Mucosa of descending colon (tissue), 3 donors: Measurements from ENCODE around the gene IL5. TPM values are rescaled to one million over a fixed set of nuclear protein-coding genes. Genes with fewer than 3 reads are reported as not detected.

ENCODE experiments used
- ATAC-seq: fragments of 200-7000 bp; cut with Tn5 transposase; one replicate; pipeline ENCODE4 v1.9.1; 2020; ENCODE audit warnings: mild to moderate bottlenecking, moderate library complexity
- DNase-seq, 3 donors: peaks; one replicate each; pipeline ENCODE4 v3.0.0-alpha.2; 2020
- H3K36me3 ChIP-seq: fragments of 200-600 bp; one replicate; pipeline ENCODE4 v1.8.0; 2021; ENCODE audit warnings: low read depth, mild to moderate bottlenecking
- H3K4me1 ChIP-seq: fragments of 200-600 bp; one replicate; pipeline ENCODE4 v1.8.0; 2021; ENCODE audit warnings: low read depth, mild to moderate bottlenecking
- H3K4me3 ChIP-seq: fragments of 200-600 bp; one replicate; pipeline ENCODE4 v1.8.0; 2021; ENCODE audit warnings: mild to moderate bottlenecking
- H3K9me3 ChIP-seq: fragments of 200-600 bp; one replicate; pipeline ENCODE4 v1.8.0; 2021; ENCODE audit warnings: mild to moderate bottlenecking
- intact Hi-C, 2 donors: fragments of 100-400 bp; cut with DNase I in 1 of 2; cut with micrococcal nuclease in 1 of 2; formaldehyde crosslinking; loops; one replicate each; pipeline versions ENCODE4 v1.11.0 to v1.11.1; 2022; cut with DNase I, micrococcal nuclease
- total RNA-seq, 3 donors: library from RNA; stranded (reverse); fragmentation: NEBNext Ultra II Directional in 2 of 3; extraction: Animal tissue kit (Norgen Biotek cat#: 25700) in 2 of 3; gene quantifications; one replicate each; pipeline versions ENCODE4 v1.2.1 to v1.2.4, GENCODE V29; 2021 to 2023
- TF ChIP-seq, protein P1 (sequence below): fragments of 200-600 bp; IDR thresholded peaks from one replicate; pipeline ENCODE4 v1.8.0; 2022; ENCODE audit warnings: antibody characterized with exemption, mild to moderate bottlenecking
- donor health status: DM: no; HTN: no; CAD: no; lungs with moderate emphysema.
- donor health status: DM: no; HTN: no; CAD: no.
- donor health status: DM: no; HTN: yes; CAD: no.

The IL5 gene
- total RNA-seq, 3 donors from 2014 or later: not detected

DNA sequence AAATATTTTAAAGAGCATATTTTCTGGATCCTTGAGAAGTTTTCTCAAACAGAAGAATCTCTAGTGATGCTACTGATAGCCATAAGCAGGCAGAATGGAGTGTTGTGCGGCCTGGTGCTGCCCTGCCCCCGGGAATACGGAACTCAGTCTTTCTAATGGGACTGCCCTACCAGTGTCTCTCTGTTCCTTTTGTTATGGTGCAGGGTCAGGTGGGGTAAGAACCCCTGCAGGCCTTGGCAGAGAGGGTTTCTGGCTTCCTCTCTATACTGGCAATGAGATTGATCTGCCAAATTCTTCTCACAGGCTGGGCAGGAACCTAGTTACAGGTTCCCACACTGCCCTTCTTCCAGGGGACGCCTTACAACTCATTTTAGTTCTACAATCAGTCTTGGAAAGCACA is 2.6 kb downstream of the IL5 start:
- Histone ChIP-seq H3K4me1 (no peaks in the 10 kb centered on the region), H3K36me3 (no peaks in the 10 kb centered on the region), H3K9me3 (no peaks in the 10 kb centered on the region), H3K4me3 (no peak overlapping the region)
- TF ChIP-seq, protein P1, sequence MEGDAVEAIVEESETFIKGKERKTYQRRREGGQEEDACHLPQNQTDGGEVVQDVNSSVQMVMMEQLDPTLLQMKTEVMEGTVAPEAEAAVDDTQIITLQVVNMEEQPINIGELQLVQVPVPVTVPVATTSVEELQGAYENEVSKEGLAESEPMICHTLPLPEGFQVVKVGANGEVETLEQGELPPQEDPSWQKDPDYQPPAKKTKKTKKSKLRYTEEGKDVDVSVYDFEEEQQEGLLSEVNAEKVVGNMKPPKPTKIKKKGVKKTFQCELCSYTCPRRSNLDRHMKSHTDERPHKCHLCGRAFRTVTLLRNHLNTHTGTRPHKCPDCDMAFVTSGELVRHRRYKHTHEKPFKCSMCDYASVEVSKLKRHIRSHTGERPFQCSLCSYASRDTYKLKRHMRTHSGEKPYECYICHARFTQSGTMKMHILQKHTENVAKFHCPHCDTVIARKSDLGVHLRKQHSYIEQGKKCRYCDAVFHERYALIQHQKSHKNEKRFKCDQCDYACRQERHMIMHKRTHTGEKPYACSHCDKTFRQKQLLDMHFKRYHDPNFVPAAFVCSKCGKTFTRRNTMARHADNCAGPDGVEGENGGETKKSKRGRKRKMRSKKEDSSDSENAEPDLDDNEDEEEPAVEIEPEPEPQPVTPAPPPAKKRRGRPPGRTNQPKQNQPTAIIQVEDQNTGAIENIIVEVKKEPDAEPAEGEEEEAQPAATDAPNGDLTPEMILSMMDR: no peak
- DNase-seq (no peak), ATAC-seq (no peak)
- intact Hi-C loops: no loop called here

DNA sequence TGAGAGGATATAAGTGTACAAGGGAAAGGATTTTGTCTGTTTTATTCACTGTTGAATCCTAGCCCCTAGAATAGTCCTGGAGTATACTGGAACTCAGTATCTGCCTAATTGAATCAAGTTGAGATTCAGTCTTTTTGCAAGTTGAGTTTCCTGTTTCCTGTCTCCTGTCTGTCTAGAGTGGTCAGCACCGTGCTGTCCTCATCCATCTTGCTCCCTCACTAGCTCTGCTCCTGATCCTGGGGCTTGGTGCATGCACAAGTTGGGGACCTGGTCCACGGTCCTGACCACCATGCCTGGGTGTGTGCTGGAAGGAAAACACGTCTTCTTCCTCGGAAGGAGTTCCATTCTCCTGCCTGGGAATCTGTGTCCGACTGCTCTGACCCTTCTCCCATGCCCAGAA is 3.2 kb downstream of the IL5 start:
- intact Hi-C loops: no loop called here
- H3K4me3 ChIP-seq: no peak overlapping the region
- H3K36me3 ChIP-seq: no peaks in the 10 kb centered on the region
- TF ChIP-seq, protein P1: no peak
- no peaks in the 10 kb centered on the region for H3K9me3 ChIP-seq
- DNase-seq (no peak), ATAC-seq (no peak)
- H3K4me1 ChIP-seq: no peaks in the 10 kb centered on the region

DNA sequence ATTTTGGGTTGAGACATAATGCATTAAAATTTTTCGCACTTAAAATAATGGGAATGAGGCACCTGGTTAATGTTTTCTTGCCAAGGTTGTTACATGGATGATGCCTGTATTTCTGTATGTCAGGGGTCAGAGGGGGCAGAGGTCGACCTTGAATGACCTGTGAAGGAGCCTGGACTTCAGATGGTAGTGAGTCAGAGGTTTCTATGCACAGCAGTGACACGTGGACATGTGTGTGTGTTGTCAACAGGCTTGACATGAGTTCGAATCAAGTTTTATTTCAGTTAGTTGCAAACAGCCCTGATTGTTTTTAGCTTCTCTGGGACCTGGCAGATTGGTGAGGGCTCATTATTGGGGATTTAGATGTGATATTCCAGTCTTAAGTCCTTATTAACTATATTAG is 3.6 kb downstream of the IL5 start:
- DNase-seq: no peak
- intact Hi-C loops: no loop called here
- no peak for ATAC-seq
- Histone ChIP-seq H3K4me1 (no peaks in the 10 kb centered on the region), H3K36me3 (no peaks in the 10 kb centered on the region), H3K4me3 (no peak overlapping the region), H3K9me3 (no peaks in the 10 kb centered on the region)
- TF ChIP-seq, protein P1: no peak

DNA sequence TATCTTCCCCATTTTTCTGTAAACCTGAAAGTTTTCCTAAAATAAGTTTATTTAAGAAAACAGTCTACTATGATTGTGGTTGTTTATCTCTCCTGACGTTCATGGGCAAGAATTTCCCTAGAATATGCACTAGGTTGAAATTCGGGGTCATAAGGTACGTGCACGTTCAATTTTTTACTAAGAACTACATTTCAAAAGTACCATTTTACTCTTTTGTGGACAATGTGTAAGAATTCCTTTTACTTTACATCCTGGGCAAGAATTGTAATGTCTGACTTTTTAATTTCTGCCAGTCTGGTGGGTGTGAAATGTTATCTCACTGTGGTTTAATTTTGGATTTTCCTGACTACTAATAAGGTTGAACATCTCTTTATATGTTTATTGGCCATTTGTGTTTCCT is 12.4 kb downstream of the IL5 start:
- H3K4me1 ChIP-seq: peaks cover 5% of the 10 kb centered on the region
- no peaks in the 10 kb centered on the region for H3K36me3 ChIP-seq
- TF ChIP-seq, protein P1: no peak
- no peak for DNase-seq
- ATAC-seq: no peak
- H3K4me3 ChIP-seq: no peak overlapping the region
- intact Hi-C loops: no loop called here
- no peaks in the 10 kb centered on the region for H3K9me3 ChIP-seq

DNA sequence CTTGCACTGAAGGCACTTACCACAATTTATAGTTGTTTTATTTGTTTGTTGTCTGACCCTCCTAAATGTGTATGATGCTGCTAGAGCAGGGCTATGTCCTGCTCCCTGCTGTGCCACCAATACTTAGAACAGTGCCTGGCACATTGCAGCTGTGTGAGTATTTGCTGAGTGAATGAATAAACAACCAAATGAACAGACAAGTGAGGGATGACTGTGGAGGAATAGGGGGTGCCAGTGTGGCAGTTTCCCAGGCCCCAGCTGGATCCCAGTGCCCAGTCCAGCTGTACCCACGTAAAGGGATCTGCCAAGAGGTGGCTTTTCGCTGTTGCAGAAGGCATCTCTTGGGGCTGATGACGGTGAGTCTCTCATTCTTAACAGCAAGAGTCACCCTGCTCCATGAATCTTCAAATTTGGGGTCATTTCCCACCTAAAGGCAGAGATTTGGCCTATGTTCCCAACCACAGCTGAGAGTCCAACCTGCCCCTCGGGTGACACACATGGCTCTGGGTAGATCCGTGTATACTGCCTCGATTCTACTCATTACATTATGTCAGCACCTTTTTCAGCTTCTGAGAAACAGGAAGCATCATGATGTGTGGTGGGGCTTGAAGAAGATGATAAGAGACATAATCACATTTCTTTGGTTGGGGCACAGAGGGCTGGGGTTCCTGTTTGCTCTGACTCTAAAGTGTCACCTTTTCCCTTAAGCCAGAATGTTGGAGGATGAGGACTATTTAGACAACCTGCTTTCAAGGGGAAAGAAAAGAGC is 14.3 kb downstream of the IL5 start:
- intact Hi-C loops: no loop called here
- ATAC-seq: no peak
- TF ChIP-seq, protein P1: no peak

More for the DNA sequence above, 14.3 kb downstream of the IL5 start:
- no peaks in the 10 kb centered on the region for H3K36me3 ChIP-seq
- H3K9me3 ChIP-seq: no peaks in the 10 kb centered on the region
- DNase-seq: no peak
- H3K4me3 ChIP-seq: no peak overlapping the region
- peaks cover 5% of the 10 kb centered on the region for H3K4me1 ChIP-seq
